Glutamatergic neuron (in vitro differentiated cells): Measurements from ENCODE around the gene RAB8B. TPM values are rescaled to one million over a fixed set of nuclear protein-coding genes. Genes with fewer than 3 reads are reported as not detected.

Experiments used
- DNase-seq: peaks from one replicate; pipeline ENCODE4 v3.0.0; 2022
- H3K27ac Mint-ChIP-seq: one replicate; pipeline ENCODE4 v1.8.0; 2020; ENCODE audit warnings: mild to moderate bottlenecking, mixed read lengths, inconsistent platforms; ENCODE audit not compliant: unreplicated experiment
- H3K27me3 Mint-ChIP-seq: one replicate; pipeline ENCODE4 v1.8.0; 2020; ENCODE audit warnings: mild to moderate bottlenecking, moderate library complexity, mixed read lengths, inconsistent platforms; ENCODE audit not compliant: unreplicated experiment
- H3K36me3 Mint-ChIP-seq: one replicate; pipeline ENCODE4 v1.8.0; 2020; ENCODE audit warnings: mild to moderate bottlenecking, mixed read lengths, inconsistent platforms; ENCODE audit not compliant: unreplicated experiment
- H3K4me1 Mint-ChIP-seq: one replicate; pipeline ENCODE4 v1.8.0; 2020; ENCODE audit warnings: mild to moderate bottlenecking, low read depth, mixed read lengths, inconsistent platforms; ENCODE audit not compliant: unreplicated experiment
- H3K4me3 Mint-ChIP-seq: one replicate; pipeline ENCODE4 v1.8.0; 2020; ENCODE audit warnings: mild to moderate bottlenecking, mixed read lengths, inconsistent platforms; ENCODE audit not compliant: unreplicated experiment
- H3K9me3 Mint-ChIP-seq: one replicate; pipeline ENCODE4 v1.8.0; 2020; ENCODE audit warnings: mild to moderate bottlenecking, moderate library complexity, mixed read lengths, inconsistent platforms; ENCODE audit not compliant: unreplicated experiment
- total RNA-seq: library from RNA; stranded (reverse); fragmentation: NEBNext Ultra II Directional; extraction: Animal tissue kit (Norgen Biotek cat#: 25700); gene quantifications from one replicate; pipeline ENCODE4 v1.2.1, GENCODE V29; 2021; ENCODE audit not compliant: unreplicated experiment
- TF ChIP-seq, protein P1 (sequence below): fragments of 200-600 bp; sonication (generic); IDR thresholded peaks from one replicate; pipeline ENCODE4 v1.5.0; 2021; ENCODE audit not compliant: partially characterized antibody, unreplicated experiment

The RAB8B gene
- total RNA-seq, 1 donor from 2014 or later = 70.4 TPM

DNA sequence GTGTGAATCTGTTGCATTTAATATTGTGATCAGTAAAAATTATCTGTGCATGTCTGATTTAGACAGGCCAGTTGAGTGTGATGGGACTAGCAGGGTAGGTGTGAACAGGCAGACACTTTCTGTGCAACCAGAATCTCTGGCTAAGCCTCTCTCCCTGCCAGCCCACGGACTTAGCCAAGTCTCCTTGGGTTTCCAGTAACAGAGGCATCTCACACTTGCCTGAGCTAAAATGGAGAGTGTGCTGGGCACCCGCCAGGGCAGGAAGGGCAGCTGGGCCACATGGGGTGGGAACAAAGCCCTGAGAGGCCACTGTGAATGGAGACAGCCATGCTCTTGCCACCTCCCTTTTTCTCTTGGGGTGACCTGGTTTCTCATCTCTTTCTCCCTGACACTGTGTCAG lies 19.6 kb upstream of the RAB8B start:
- DNase-seq = no peak
- TF ChIP-seq, protein P1, sequence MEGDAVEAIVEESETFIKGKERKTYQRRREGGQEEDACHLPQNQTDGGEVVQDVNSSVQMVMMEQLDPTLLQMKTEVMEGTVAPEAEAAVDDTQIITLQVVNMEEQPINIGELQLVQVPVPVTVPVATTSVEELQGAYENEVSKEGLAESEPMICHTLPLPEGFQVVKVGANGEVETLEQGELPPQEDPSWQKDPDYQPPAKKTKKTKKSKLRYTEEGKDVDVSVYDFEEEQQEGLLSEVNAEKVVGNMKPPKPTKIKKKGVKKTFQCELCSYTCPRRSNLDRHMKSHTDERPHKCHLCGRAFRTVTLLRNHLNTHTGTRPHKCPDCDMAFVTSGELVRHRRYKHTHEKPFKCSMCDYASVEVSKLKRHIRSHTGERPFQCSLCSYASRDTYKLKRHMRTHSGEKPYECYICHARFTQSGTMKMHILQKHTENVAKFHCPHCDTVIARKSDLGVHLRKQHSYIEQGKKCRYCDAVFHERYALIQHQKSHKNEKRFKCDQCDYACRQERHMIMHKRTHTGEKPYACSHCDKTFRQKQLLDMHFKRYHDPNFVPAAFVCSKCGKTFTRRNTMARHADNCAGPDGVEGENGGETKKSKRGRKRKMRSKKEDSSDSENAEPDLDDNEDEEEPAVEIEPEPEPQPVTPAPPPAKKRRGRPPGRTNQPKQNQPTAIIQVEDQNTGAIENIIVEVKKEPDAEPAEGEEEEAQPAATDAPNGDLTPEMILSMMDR = no peak
- no peak overlapping the region for H3K27ac Mint-ChIP-seq
- peaks cover 6% of the 10 kb centered on the region for H3K4me1 Mint-ChIP-seq
- H3K36me3 Mint-ChIP-seq = no peaks in the 10 kb centered on the region
- H3K4me3 Mint-ChIP-seq = no peak overlapping the region
- H3K9me3 Mint-ChIP-seq = no peaks in the 10 kb centered on the region
- no peaks in the 10 kb centered on the region for H3K27me3 Mint-ChIP-seq

DNA sequence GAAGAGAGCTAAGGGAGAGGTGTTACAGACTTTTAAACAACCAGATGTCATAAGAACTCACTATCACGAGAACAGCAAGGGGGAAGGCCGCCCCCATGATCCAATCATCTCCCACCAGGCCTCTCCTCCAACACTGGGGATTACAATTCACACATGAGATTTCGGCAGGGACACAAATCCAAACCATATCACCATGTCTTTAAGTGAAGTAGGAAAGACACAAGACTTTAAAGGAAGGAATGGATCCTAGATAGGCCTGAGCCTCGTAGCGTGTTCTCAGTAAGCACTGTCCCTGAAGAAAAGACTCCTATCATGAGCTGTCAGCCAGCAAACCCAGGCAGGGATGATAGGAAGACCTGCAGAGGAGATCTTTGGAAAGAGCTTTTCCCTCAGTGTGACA lies 17.0 kb upstream of the RAB8B start:
- no peak for DNase-seq
- TF ChIP-seq, protein P1 = no peak
- Mint-ChIP-seq H3K27ac (no peak overlapping the region), H3K9me3 (no peaks in the 10 kb centered on the region), H3K4me3 (no peak overlapping the region), H3K4me1 (peaks cover 5% of the 10 kb centered on the region), H3K27me3 (no peaks in the 10 kb centered on the region), H3K36me3 (no peaks in the 10 kb centered on the region)

DNA sequence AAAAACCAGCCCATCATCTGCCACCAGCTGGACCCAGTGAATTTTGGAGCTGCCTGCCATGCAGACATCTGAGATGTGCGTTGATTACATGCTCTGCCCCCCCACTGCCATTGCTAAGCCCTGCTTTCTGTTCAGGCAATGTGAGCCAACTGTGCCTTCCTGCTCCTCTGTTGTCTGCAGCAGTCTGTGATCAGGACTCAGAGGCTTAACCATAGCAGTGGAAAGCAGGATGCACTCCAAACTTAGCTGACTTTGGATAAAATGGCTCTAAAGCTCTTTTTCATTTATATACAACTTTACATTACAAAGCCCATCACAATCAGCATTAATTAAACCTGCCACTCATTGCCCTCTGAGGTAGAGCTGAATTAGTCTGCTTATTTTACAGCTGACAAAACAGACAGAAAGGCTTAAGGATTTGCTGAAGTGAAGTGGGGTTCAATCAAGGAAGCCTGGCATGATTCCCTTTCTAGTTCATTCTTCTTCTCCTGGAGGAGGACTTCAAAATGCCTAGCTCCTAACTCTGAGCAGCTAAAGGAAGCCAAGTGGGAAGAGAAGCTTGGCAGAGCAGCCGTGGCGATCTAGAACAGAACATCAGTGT lies 16.5 kb upstream of the RAB8B start:
- no peak for DNase-seq
- Mint-ChIP-seq H3K27me3 (no peaks in the 10 kb centered on the region), H3K27ac (no peak overlapping the region), H3K4me3 (no peak overlapping the region), H3K9me3 (no peaks in the 10 kb centered on the region), H3K4me1 (peaks cover 7% of the 10 kb centered on the region), H3K36me3 (no peaks in the 10 kb centered on the region)
- TF ChIP-seq, protein P1 = no peak

DNA sequence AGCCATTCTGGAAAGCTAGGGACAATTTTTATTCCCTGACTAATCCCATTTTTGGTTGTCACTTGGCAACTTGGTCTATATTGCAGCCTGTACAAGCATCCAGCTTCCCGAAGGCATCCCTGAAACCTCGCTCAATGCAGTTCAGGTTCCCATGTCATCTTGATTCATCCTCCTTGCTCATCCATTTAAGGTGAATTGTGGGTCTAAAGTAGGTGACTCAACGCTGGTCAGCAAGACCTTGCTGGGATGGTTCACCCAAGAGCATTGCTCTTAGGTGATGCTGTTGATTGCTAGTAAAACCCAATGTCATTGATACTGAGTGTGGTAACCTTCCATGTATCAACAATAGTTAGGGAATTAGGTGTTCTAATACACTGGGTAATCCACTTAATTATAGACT lies 13.1 kb upstream of the RAB8B start:
- no peak for DNase-seq
- Mint-ChIP-seq H3K27ac (no peak overlapping the region), H3K36me3 (no peaks in the 10 kb centered on the region), H3K9me3 (peaks cover 1% of the 10 kb centered on the region), H3K27me3 (no peaks in the 10 kb centered on the region), H3K4me3 (no peak overlapping the region), H3K4me1 (peaks cover 15% of the 10 kb centered on the region)
- TF ChIP-seq, protein P1 = no peak

DNA sequence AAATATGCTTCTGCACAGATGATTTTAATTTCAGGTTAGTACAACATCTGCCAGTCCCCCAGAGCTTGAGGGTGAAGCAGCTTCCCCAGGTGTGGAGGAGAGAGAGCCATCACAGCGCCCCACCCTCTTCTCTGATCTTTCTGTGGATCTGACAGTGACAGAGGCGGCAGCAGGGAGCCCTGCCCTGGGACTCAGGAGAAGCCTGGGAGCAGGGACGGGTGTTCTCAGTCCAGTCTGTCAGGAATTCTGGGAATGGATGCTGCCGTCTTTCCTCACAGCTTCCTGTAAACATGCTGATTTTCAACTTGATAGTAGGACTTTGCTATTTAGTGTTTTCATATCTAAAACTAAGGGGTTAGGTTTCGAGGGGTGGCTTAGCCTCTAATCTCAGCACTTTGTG lies 11.4 kb upstream of the RAB8B start:
- peaks cover 10% of the 10 kb centered on the region for H3K4me1 Mint-ChIP-seq
- H3K36me3 Mint-ChIP-seq = no peaks in the 10 kb centered on the region
- TF ChIP-seq, protein P1 = no peak
- H3K27ac Mint-ChIP-seq = no peak overlapping the region
- no peaks in the 10 kb centered on the region for H3K27me3 Mint-ChIP-seq
- DNase-seq = no peak
- peaks cover 1% of the 10 kb centered on the region for H3K9me3 Mint-ChIP-seq
- no peak overlapping the region for H3K4me3 Mint-ChIP-seq
